Hepatocyte (in vitro differentiated cells): ENCODE measurements around the gene ESYT3. TPM values are rescaled to one million over a fixed set of nuclear protein-coding genes. Genes with fewer than 3 reads are reported as not detected.

ENCODE experiments used
- DNase-seq: peaks from one replicate; pipeline ENCODE4 v3.0.0-alpha.2; 2016; ENCODE audit warnings: low spot score
- H2AFZ ChIP-seq: fragments of 200-600 bp; sonication (generic); 2 replicates; pipeline ENCODE4 v1.6.0; 2016; ENCODE audit warnings: antibody characterized with exemption, mild to moderate bottlenecking
- H3K27ac ChIP-seq: fragments of 200-600 bp; sonication (generic); 2 replicates; pipeline ENCODE4 v1.5.1; 2016; ENCODE audit warnings: mild to moderate bottlenecking
- H3K27me3 ChIP-seq: fragments of 200-600 bp; sonication (generic); 2 replicates; pipeline ENCODE4 v1.6.1; 2016
- H3K36me3 ChIP-seq: fragments of 200-600 bp; sonication (generic); replicated peaks from 2 replicates; pipeline ENCODE4 v1.5.1; 2016; ENCODE audit warnings: low read depth; ENCODE audit not compliant: insufficient read depth
- H3K4me1 ChIP-seq: fragments of 200-600 bp; sonication (generic); 2 replicates; pipeline ENCODE4 v1.5.1; 2016; ENCODE audit warnings: mild to moderate bottlenecking, moderate library complexity; ENCODE audit not compliant: insufficient read depth
- H3K4me2 ChIP-seq: fragments of 200-600 bp; sonication (generic); 2 replicates; pipeline ENCODE4 v1.6.0; 2016
- H3K4me3 ChIP-seq: fragments of 200-600 bp; sonication (generic); 2 replicates; pipeline ENCODE4 v1.5.1; 2016; ENCODE audit warnings: mild to moderate bottlenecking
- H3K79me2 ChIP-seq: fragments of 200-600 bp; sonication (generic); 2 replicates; pipeline ENCODE4 v1.6.0; 2017; ENCODE audit warnings: mild to moderate bottlenecking
- H3K9me2 ChIP-seq: fragments of 200-600 bp; sonication (generic); replicated peaks from 2 replicates; pipeline ENCODE4 v1.6.0; 2017; ENCODE audit warnings: mild to moderate bottlenecking; ENCODE audit not compliant: insufficient read depth
- H3K9me3 ChIP-seq: fragments of 200-600 bp; sonication (generic); 2 replicates; pipeline ENCODE4 v1.5.1; 2016; ENCODE audit warnings: low read depth, mild to moderate bottlenecking
- H4K20me1 ChIP-seq: fragments of 200-600 bp; sonication (generic); 2 replicates; pipeline ENCODE4 v1.6.0; 2016; ENCODE audit warnings: mild to moderate bottlenecking; ENCODE audit not compliant: insufficient read depth, poor library complexity, severe bottlenecking
- EZH2 ChIP-seq: fragments of 200-600 bp; sonication (generic); IDR thresholded peaks from 2 replicates; pipeline ENCODE4 v1.6.1; 2016; ENCODE audit warnings: antibody characterized with exemption, mild to moderate bottlenecking, borderline replicate concordance
- EZH2phosphoT487 ChIP-seq: fragments of 200-600 bp; sonication (generic); IDR thresholded peaks from one replicate; pipeline ENCODE4 v1.6.1; 2018; ENCODE audit warnings: antibody characterized with exemption, mild to moderate bottlenecking, low read depth, moderate library complexity; ENCODE audit not compliant: unreplicated experiment, severe bottlenecking
- WGBS: methylation state at CpG from one replicate; pipeline ENCODE4 v1.1.6; 2016; ENCODE audit warnings: low lambda C conversion rate; ENCODE audit errors: missing lambda C conversion rate; 5-methylcytosine and 5-hydroxymethylcytosine counted together
- polyA plus RNA-seq: library from polyadenylated mRNA; unstranded; fragments of >200 nt; fragmentation: Nextera tagmentation; extraction: Ambion mirVana; gene quantifications from 2 replicates; pipeline ENCODE4 v1.2.1, GENCODE V29; 2016
- total RNA-seq: library from RNA; depleted of rRNA; stranded (reverse); fragments of >200 nt; gene quantifications from 2 replicates; pipeline ENCODE4 v1.2.3, GENCODE V29; 2014
- TF ChIP-seq, protein P1 (sequence below): fragments of 200-600 bp; sonication (generic); IDR thresholded peaks from 2 replicates; pipeline ENCODE4 v1.5.1; 2016; ENCODE audit warnings: antibody characterized with exemption, mild to moderate bottlenecking; ENCODE audit not compliant: poor library complexity

ESYT3 gene
- total and polyA plus RNA-seq, 2 experiments from 2014 or later = 0.47 to 1.1 TPM

DNA sequence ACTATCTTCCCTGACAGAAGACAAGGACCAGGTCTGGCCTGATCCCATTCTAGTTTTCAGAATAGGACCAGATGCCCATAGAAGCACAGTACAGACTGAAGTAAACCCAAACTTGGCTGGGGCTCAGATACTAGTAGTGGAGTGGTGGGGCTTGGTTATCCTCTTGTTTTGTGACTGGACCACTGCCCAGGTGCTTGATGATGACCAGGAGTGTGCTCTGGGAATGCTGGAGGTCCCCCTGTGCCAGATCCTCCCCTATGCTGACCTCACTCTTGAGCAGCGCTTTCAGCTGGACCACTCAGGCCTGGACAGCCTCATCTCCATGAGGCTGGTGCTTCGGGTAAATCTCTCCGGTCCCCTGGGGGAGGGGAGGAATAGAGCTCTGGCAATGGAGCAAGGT, 36.3 kb downstream of the ESYT3 start:
- H3K27me3 ChIP-seq = no peaks in the 10 kb centered on the region
- H3K36me3 ChIP-seq = no peaks in the 10 kb centered on the region
- no peaks in the 10 kb centered on the region for H3K4me1 ChIP-seq
- no peak overlapping the region for H3K4me3 ChIP-seq
- H3K79me2 ChIP-seq = no peaks in the 10 kb centered on the region
- no peak for TF ChIP-seq EZH2
- TF ChIP-seq, protein P1, sequence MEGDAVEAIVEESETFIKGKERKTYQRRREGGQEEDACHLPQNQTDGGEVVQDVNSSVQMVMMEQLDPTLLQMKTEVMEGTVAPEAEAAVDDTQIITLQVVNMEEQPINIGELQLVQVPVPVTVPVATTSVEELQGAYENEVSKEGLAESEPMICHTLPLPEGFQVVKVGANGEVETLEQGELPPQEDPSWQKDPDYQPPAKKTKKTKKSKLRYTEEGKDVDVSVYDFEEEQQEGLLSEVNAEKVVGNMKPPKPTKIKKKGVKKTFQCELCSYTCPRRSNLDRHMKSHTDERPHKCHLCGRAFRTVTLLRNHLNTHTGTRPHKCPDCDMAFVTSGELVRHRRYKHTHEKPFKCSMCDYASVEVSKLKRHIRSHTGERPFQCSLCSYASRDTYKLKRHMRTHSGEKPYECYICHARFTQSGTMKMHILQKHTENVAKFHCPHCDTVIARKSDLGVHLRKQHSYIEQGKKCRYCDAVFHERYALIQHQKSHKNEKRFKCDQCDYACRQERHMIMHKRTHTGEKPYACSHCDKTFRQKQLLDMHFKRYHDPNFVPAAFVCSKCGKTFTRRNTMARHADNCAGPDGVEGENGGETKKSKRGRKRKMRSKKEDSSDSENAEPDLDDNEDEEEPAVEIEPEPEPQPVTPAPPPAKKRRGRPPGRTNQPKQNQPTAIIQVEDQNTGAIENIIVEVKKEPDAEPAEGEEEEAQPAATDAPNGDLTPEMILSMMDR = no peak
- no peak for TF ChIP-seq EZH2phosphoT487
- H3K9me3 ChIP-seq = no peaks in the 10 kb centered on the region
- H3K4me2 ChIP-seq = no peak overlapping the region
- no peak overlapping the region for H2AFZ ChIP-seq
- H4K20me1 ChIP-seq = no peaks in the 10 kb centered on the region
- H3K27ac ChIP-seq = no peak overlapping the region
- H3K9me2 ChIP-seq = no peaks in the 10 kb centered on the region
- 65% methylated on average over 3 of the region's 3 CpGs for WGBS
- DNase-seq = no peak

GRCh38 chr3:138471481-138471880, 37.1 kb downstream of the ESYT3 start:
- Histone ChIP-seq H3K4me1 (no peaks in the 10 kb centered on the region), H3K27me3 (no peaks in the 10 kb centered on the region), H3K79me2 (no peaks in the 10 kb centered on the region), H3K4me3 (no peak overlapping the region), H3K9me2 (no peaks in the 10 kb centered on the region), H4K20me1 (no peaks in the 10 kb centered on the region), H2AFZ (no peak overlapping the region), H3K27ac (no peak overlapping the region), H3K4me2 (no peak overlapping the region), H3K36me3 (no peaks in the 10 kb centered on the region), H3K9me3 (no peaks in the 10 kb centered on the region)
- WGBS = 89% methylated on average over 1 of the region's 1 CpG
- no peak for TF ChIP-seq EZH2phosphoT487
- TF ChIP-seq EZH2 = no peak
- TF ChIP-seq, protein P1 = no peak
- no peak for DNase-seq

DNA sequence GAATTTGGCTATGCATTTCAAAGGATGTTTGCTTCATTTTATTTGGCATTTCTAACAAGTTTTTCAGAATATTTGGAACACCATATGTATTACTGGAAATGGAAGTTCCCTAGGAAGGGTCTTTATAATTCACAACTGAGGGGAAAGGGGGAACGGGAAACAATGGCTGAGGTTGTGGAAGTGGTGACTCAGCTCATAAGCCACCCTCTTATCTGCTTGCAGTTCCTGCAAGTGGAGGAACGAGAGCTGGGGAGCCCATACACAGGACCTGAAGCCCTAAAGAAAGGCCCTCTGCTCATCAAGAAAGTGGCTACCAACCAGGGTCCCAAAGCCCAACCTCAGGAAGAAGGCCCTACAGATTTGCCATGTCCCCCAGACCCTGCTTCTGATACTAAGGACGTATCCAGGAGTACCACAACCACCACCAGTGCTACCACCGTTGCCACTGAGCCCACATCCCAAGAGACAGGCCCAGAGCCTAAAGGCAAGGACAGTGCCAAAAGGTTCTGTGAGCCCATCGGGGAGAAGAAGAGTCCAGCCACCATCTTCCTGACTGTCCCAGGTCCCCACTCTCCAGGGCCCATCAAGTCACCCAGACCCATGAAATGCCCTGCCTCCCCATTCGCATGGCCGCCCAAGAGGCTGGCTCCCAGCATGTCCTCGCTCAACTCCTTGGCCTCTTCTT, 37.9 kb downstream of the ESYT3 start:
- H3K9me2 ChIP-seq = no peaks in the 10 kb centered on the region
- no peak overlapping the region for H2AFZ ChIP-seq
- H3K79me2 ChIP-seq = no peaks in the 10 kb centered on the region
- H3K27ac ChIP-seq = no peak overlapping the region
- H3K4me3 ChIP-seq = no peak overlapping the region
- H3K4me1 ChIP-seq = no peaks in the 10 kb centered on the region
- no peaks in the 10 kb centered on the region for H3K27me3 ChIP-seq
- no peaks in the 10 kb centered on the region for H3K36me3 ChIP-seq
- WGBS = 90% methylated on average over 8 of the region's 8 CpGs
- no peak for DNase-seq
- no peaks in the 10 kb centered on the region for H4K20me1 ChIP-seq
- TF ChIP-seq EZH2phosphoT487 = no peak
- TF ChIP-seq EZH2 = no peak
- TF ChIP-seq, protein P1 = no peak
- H3K9me3 ChIP-seq = no peaks in the 10 kb centered on the region
- no peak overlapping the region for H3K4me2 ChIP-seq

DNA sequence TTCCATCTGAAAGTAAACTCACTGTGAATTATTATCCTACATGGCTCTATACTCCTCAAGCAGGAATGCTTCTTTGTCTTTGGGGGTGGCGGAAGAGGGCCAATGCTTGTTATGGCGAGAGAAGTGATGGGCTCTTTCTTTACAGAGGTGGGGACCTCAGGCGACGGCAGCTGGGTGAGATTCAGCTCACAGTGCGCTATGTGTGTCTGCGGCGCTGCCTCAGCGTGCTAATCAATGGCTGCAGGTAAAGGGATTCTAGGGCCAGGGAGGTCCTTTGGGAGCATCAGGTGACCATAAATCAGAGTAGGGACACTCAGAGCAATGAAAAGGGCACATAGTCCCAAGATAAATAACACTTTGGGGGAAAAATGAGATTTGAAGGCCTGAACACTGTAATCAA, 39.0 kb downstream of the ESYT3 start:
- no peak overlapping the region for H3K4me2 ChIP-seq
- H3K9me2 ChIP-seq = no peaks in the 10 kb centered on the region
- DNase-seq = no peak
- H2AFZ ChIP-seq = no peak overlapping the region
- no peak for TF ChIP-seq EZH2phosphoT487
- TF ChIP-seq, protein P1 = no peak
- TF ChIP-seq EZH2 = no peak
- H3K27ac ChIP-seq = no peak overlapping the region
- WGBS = 97% methylated on average over 8 of the region's 8 CpGs
- no peaks in the 10 kb centered on the region for H4K20me1 ChIP-seq
- no peaks in the 10 kb centered on the region for H3K79me2 ChIP-seq
- H3K36me3 ChIP-seq = no peaks in the 10 kb centered on the region
- no peak overlapping the region for H3K4me3 ChIP-seq
- no peaks in the 10 kb centered on the region for H3K4me1 ChIP-seq
- H3K27me3 ChIP-seq = no peaks in the 10 kb centered on the region
- no peaks in the 10 kb centered on the region for H3K9me3 ChIP-seq
